LNCAP (cell line): ENCODE data around the gene ADD1.

Experiments used
- CTCF ChIP-seq: fragments of 450-650 bp; IDR thresholded peaks from 2 replicates; pipeline ENCODE4 v1.5.1; 2017; ENCODE audit warnings: mild to moderate bottlenecking

ADD1 gene

GRCh38 chr4:2866891-2867290, 23.2 kb downstream of the ADD1 start:
- TF ChIP-seq CTCF = no peak

GRCh38 chr4:2867758-2868491, 24.3 kb downstream of the ADD1 start:
- no peak for TF ChIP-seq CTCF

- TF ChIP-seq CTCF = no peak
These were observed 25.3 kb downstream of the ADD1 start for GRCh38 chr4:2868877-2869487.

GRCh38 chr4:2869659-2870058, 26.0 kb downstream of the ADD1 start:
- TF ChIP-seq CTCF = no peak

GRCh38 chr4:2870082-2870481, 26.4 kb downstream of the ADD1 start:
- TF ChIP-seq CTCF = no peak

GRCh38 chr4:2871466-2871865, 27.8 kb downstream of the ADD1 start:
- no peak for TF ChIP-seq CTCF

GRCh38 chr4:2871911-2872310, 28.3 kb downstream of the ADD1 start:
- no peak for TF ChIP-seq CTCF
